K562 (cell line): ENCODE measurements around the gene COX19. TPM values are rescaled to one million over a fixed set of nuclear protein-coding genes. Genes with fewer than 3 reads are reported as not detected.

ENCODE experiments used
- ATAC-seq: fragments of 200-7000 bp; cut with Tn5 transposase; 3 replicates; pipeline ENCODE4 v1.9.1; 2020; ENCODE audit warnings: moderate library complexity
- BruUV-seq: library from RNA; stranded (reverse); fragments of 400-500 nt; replicated peaks from 2 replicates; lab custom pipeline; 2021; lab: Mats Ljungman, UMichigan
- CTCF ChIA-PET: fragments of 300-600 bp; formaldehyde crosslinking; extraction: SDS; loops from one replicate; lab custom pipeline; 2021; ENCODE audit warnings: low intra/inter-chr PET ratio; lab: Yijun Ruan, JAX
- POLR2A ChIA-PET: fragments of 300-600, 350-650 bp; sonication (Branson Sonifier 250); formaldehyde crosslinking; extraction: SDS; loops from one replicate; lab custom pipeline; 2021; ENCODE audit warnings: antibody characterized with exemption, inconsistent platforms; lab: Yijun Ruan, JAX
- DNase-seq, 4 experiments: peaks; one replicate each; pipeline versions ENCODE4 v3.0.0 to v3.0.0-alpha.2; 2011 to 2018; ENCODE audit warnings: low spot score in 3 of 4, mixed read lengths in 3 of 4; ENCODE audit errors: extremely low read depth in 1 of 4
- FAIRE-seq: peaks from 2 replicates; lab custom pipeline; 2011; peaks lifted over from hg19 to GRCh38; lab: Jason Lieb, UNC
- H2AFZ ChIP-seq: 2 replicates; pipeline ENCODE4 v1.6.0; 2011; ENCODE audit warnings: low read depth, low read length, control low read depth, inconsistent platforms
- H3K27ac ChIP-seq: fragments of 200-600 bp; 3 replicates; pipeline ENCODE4 v1.8.0; 2011; ENCODE audit warnings: low read depth, mild to moderate bottlenecking, control low read depth, inconsistent platforms, low read length, moderate library complexity, mixed read lengths; ENCODE audit errors: extremely low read depth
- H3K27me3 ChIP-seq, 2 experiments: fragments of 300-600 bp in 1 of 2; 2 replicates in 1 of 2; 3 replicates in 1 of 2; pipeline versions ENCODE4 v1.6.0 to v1.8.0; 2011; ENCODE audit warnings: inconsistent platforms in 2 of 2, low read length in 2 of 2, mild to moderate bottlenecking in 1 of 2, mixed read lengths in 1 of 2, moderate library complexity in 1 of 2; ENCODE audit not compliant: control insufficient read depth in 2 of 2, insufficient read depth in 2 of 2
- H3K36me3 ChIP-seq: fragments of 300-600 bp; 3 replicates; pipeline ENCODE4 v1.8.0; 2011; ENCODE audit warnings: mild to moderate bottlenecking, low read length, inconsistent platforms; ENCODE audit not compliant: control insufficient read depth, insufficient read depth
- H3K4me1 ChIP-seq, 2 experiments: fragments of 200-600 bp in 1 of 2; replicated peaks in 1 of 2; 2 replicates in 1 of 2; 3 replicates in 1 of 2; pipeline versions ENCODE4 v1.5.1 to v1.8.0; 2011; ENCODE audit warnings: inconsistent platforms in 2 of 2, low read length in 2 of 2, mild to moderate bottlenecking in 1 of 2, mixed read lengths in 1 of 2, moderate library complexity in 1 of 2; ENCODE audit not compliant: control insufficient read depth in 2 of 2, insufficient read depth in 2 of 2
- H3K4me2 ChIP-seq: 2 replicates; pipeline ENCODE4 v1.6.1; 2011; ENCODE audit warnings: low read length, control low read depth, inconsistent platforms, mixed read lengths; ENCODE audit not compliant: insufficient read depth
- H3K4me3 ChIP-seq: fragments of 200-600 bp; sonication (generic), shearing (Covaris generic); 2 replicates; pipeline ENCODE4 v1.5.1; 2016; ENCODE audit warnings: control low read depth, inconsistent platforms
- H3K79me2 ChIP-seq: fragments of 200-600 bp; 3 replicates; pipeline ENCODE4 v1.8.0; 2011; ENCODE audit warnings: low read length, inconsistent platforms; ENCODE audit not compliant: control insufficient read depth, insufficient read depth
- H3K9ac ChIP-seq, 2 experiments: 2 replicates each; pipeline versions ENCODE4 v1.6.0 to v1.6.1; 2011; ENCODE audit warnings: low read depth in 2 of 2, low read length in 2 of 2, control low read depth in 1 of 2, inconsistent platforms in 1 of 2, mild to moderate bottlenecking in 1 of 2, mixed read lengths in 1 of 2; ENCODE audit not compliant: insufficient read depth in 1 of 2
- H3K9me1 ChIP-seq: one replicate; pipeline ENCODE4 v1.6.0; 2011; ENCODE audit warnings: inconsistent platforms, mild to moderate bottlenecking, low read length, moderate library complexity; ENCODE audit not compliant: control insufficient read depth, insufficient read depth
- H3K9me3 ChIP-seq: replicated peaks from 2 replicates; pipeline ENCODE4 v1.5.1; 2011; ENCODE audit warnings: low read depth, low read length, inconsistent platforms; ENCODE audit not compliant: control insufficient read depth, insufficient read depth
- H4K20me1 ChIP-seq: replicated peaks from 2 replicates; pipeline ENCODE4 v1.6.1; 2011; ENCODE audit warnings: low read length, inconsistent platforms, mixed read lengths; ENCODE audit not compliant: control insufficient read depth, insufficient read depth
- KLF13 ChIP-seq: fragments of 450-650 bp; IDR thresholded peaks from 2 replicates; pipeline ENCODE4 v1.6.1; 2016; ENCODE audit warnings: missing genetic modification characterization, low read depth, mild to moderate bottlenecking, missing compliant biosample characterization, moderate library complexity, borderline replicate concordance
- NR0B1 ChIP-seq: fragments of 450-650 bp; IDR thresholded peaks from one replicate; pipeline ENCODE4 v1.6.1; 2018; ENCODE audit warnings: mild to moderate bottlenecking, moderate library complexity; ENCODE audit not compliant: partially characterized antibody
- PCBP1 ChIP-seq: fragments of 200-400 bp; formaldehyde crosslinking; IDR thresholded peaks from 2 replicates; pipeline ENCODE4 v1.6.1; 2018; ENCODE audit warnings: mild to moderate bottlenecking, low read depth, low read length; ENCODE audit not compliant: poor library complexity, severe bottlenecking
- ZNF644 ChIP-seq: fragments of 200-800 bp; sonication (Bioruptor generic); IDR thresholded peaks from 2 replicates; pipeline ENCODE4 v1.6.1; 2016; ENCODE audit warnings: low read depth, missing genetic modification characterization, missing compliant biosample characterization
- WGBS: fragments of 100-300 bp; shearing (Covaris generic); methylation state at CpG from one replicate; pipeline ENCODE4 v1.1.6; 2016; ENCODE audit warnings: low coverage, mixed read lengths; ENCODE audit not compliant: insufficient coverage; ENCODE audit errors: missing lambda C conversion rate; 5-methylcytosine and 5-hydroxymethylcytosine counted together
- in situ Hi-C: fragments of 300-500 bp; cut with MboI; formaldehyde crosslinking; loops from 4 replicates; pipeline ENCODE4 v1.15.0; 2018; ENCODE audit warnings: inconsistent platforms, mixed read lengths
- intact Hi-C: fragments of 100-400 bp; cut with micrococcal nuclease; formaldehyde crosslinking; loops from 2 replicates; pipeline ENCODE4 v1.14.2; 2022
- polyA plus RNA-seq, 8 experiments: library from polyadenylated mRNA; depleted of rRNA in 4 of 8; stranded (reverse) in 5 of 8; unstranded in 3 of 8; fragments of >200 nt; fragmentation: Nextera tagmentation in 2 of 8; fragmentation: Illumina TruSeq in 1 of 8; extraction: Ambion mirVana in 2 of 8; extraction: Trizol in 1 of 8; gene quantifications; 2 replicates each; pipeline versions ENCODE4 v1.2.1 to v1.2.3, GENCODE V29; 2011 to 2014; ENCODE audit warnings: inconsistent platforms in 1 of 8, missing spikeins in 1 of 8
- total RNA-seq, 7 experiments: library from RNA; depleted of rRNA in 6 of 7; stranded (reverse); fragments of >200 nt in 6 of 7; fragmentation: Illumina TruSeq in 2 of 7; extraction: Trizol in 2 of 7; gene quantifications; 2 replicates each; pipeline versions ENCODE4 v1.2.1 to v1.2.3, GENCODE V29; 2011 to 2021; ENCODE audit warnings: low replicate concordance in 1 of 7

Gene COX19
- total and polyA plus RNA-seq, 9 of the 15 experiments (the other 6 are each of a cell fraction or from before 2014, with no cell fraction given), result 5.2 to 10.5 (median 7.9) TPM

GRCh38 chr7:944744-945143 is 30.6 kb downstream of the COX19 start:
- in situ Hi-C loops, result no loop called here
- Histone ChIP-seq H2AFZ (no peak overlapping the region), H3K4me1 (peaks cover 0 to 27% of the 10 kb centered on the region in 2 experiments; a peak in 2 of 5 replicates), H3K4me3 (no peak overlapping the region), H3K9me3 (peaks cover 8% of the 10 kb centered on the region), H3K27ac (no peak overlapping the region)
- 20% methylated on average over 5 of the region's 5 CpGs for WGBS
- TF ChIP-seq PCBP1 (no peak), ZNF644 (tag) (no peak), NR0B1 (no peak), KLF13 (tag) (no peak)
- TF ChIP-seq, all 486 proteins: peak for 0
- Histone ChIP-seq H3K4me2 (no peak overlapping the region), H3K27me3 (peaks cover 19 to 41% of the 10 kb centered on the region in 2 experiments), H3K36me3 (no peaks in the 10 kb centered on the region), H3K79me2 (no peaks in the 10 kb centered on the region), H3K9me1 (no peaks in the 10 kb centered on the region), H3K9ac (no peak overlapping the region), H4K20me1 (0 out of 2 replicates have a peak, but pooled peaks cover 5% of the 10 kb centered on the region)
- ChIA-PET POLR2A (no interaction called here), CTCF (no interaction called here)
- intact Hi-C loops, result no loop called here
- ATAC-seq (no peak), FAIRE-seq (no peak), DNase-seq (no peak)
- no TSS peak for BruUV-seq
